Liver (tissue), 9 donors: ENCODE results near the gene TFAP2B. TPM values are rescaled to one million over a fixed set of nuclear protein-coding genes. Genes with fewer than 3 reads are reported as not detected.
A peak's percentile ranks its signal among the peaks of the same experiment; 100 is the strongest.

Experiments
- DNase-seq: peaks from one replicate; pipeline ENCODE4 v3.0.0-alpha.2; 2017; ENCODE audit warnings: low spot score
- H3K27ac ChIP-seq, 2 donors: one replicate each; pipeline ENCODE4 v1.7.0; 2013; ENCODE audit warnings: inconsistent platforms in 2 of 2, low read length in 2 of 2, control low read depth in 1 of 2, low read depth in 1 of 2, mild to moderate bottlenecking in 1 of 2
- H3K27me3 ChIP-seq, 4 donors: one replicate each; pipeline versions ENCODE4 v1.6.1 to v1.7.0; 2013; ENCODE audit warnings: low read length in 3 of 4, inconsistent platforms in 1 of 4, mild to moderate bottlenecking in 1 of 4, moderate library complexity in 1 of 4; ENCODE audit not compliant: control insufficient read depth in 4 of 4, insufficient read depth in 4 of 4
- H3K36me3 ChIP-seq, 4 donors: one replicate each; pipeline versions ENCODE4 v1.6.1 to v1.7.0; 2013; ENCODE audit warnings: low read length in 3 of 4, mild to moderate bottlenecking in 3 of 4, low read depth in 1 of 4, moderate library complexity in 1 of 4; ENCODE audit not compliant: control insufficient read depth in 4 of 4, insufficient read depth in 3 of 4
- H3K4me1 ChIP-seq, 4 donors: one replicate each; pipeline versions ENCODE4 v1.6.1 to v1.7.0; 2013; ENCODE audit warnings: low read length in 3 of 4, mild to moderate bottlenecking in 3 of 4, moderate library complexity in 1 of 4; ENCODE audit not compliant: control insufficient read depth in 4 of 4, insufficient read depth in 4 of 4
- H3K4me3 ChIP-seq, 3 donors: one replicate each; pipeline versions ENCODE4 v1.6.1 to v1.7.0; 2013; ENCODE audit warnings: low read length in 3 of 3, control low read depth in 1 of 3, low read depth in 1 of 3, mild to moderate bottlenecking in 1 of 3
- H3K9ac ChIP-seq, 2 donors: one replicate each; pipeline ENCODE4 v1.7.0; 2013; ENCODE audit warnings: low read length in 2 of 2, mild to moderate bottlenecking in 2 of 2, moderate library complexity in 2 of 2, control low read depth in 1 of 2, low read depth in 1 of 2
- H3K9me3 ChIP-seq, 4 donors: one replicate each; pipeline versions ENCODE4 v1.6.1 to v1.7.0; 2013; ENCODE audit warnings: low read length in 3 of 4; ENCODE audit not compliant: control insufficient read depth in 4 of 4
- CTCF ChIP-seq: fragments of 150-350 bp; IDR thresholded peaks from 2 replicates; pipeline ENCODE4 v1.5.1; 2017; ENCODE audit warnings: improper control_type of control experiment, low read depth, low read length; ENCODE audit not compliant: missing input control
- FOXA1 ChIP-seq: IDR thresholded peaks from 2 replicates; pipeline ENCODE4 v1.6.1; 2016; ENCODE audit warnings: antibody characterized with exemption
- FOXA2 ChIP-seq: IDR thresholded peaks from 2 replicates; pipeline ENCODE4 v1.6.1; 2016; ENCODE audit warnings: antibody characterized with exemption
- GABPA ChIP-seq, 2 donors: IDR thresholded peaks in 1 of 2; conservative IDR thresholded peaks in 1 of 2; 2 replicates each; pipeline ENCODE4 v1.6.1; 2016; ENCODE audit warnings: antibody characterized with exemption in 2 of 2, mild to moderate bottlenecking in 1 of 2, moderate library complexity in 1 of 2
- HNF4A ChIP-seq, 2 donors: conservative IDR thresholded peaks; 2 replicates each; pipeline ENCODE4 v1.6.1; 2016; ENCODE audit warnings: antibody characterized with exemption in 2 of 2, mild to moderate bottlenecking in 2 of 2
- HNF4G ChIP-seq: IDR thresholded peaks from 2 replicates; pipeline ENCODE4 v1.6.1; 2016; ENCODE audit warnings: antibody characterized with exemption
- JUND ChIP-seq, 2 donors: IDR thresholded peaks; 2 replicates each; pipeline ENCODE4 v1.6.1; 2016; ENCODE audit warnings: antibody characterized with exemption in 2 of 2
- NR2F2 ChIP-seq: IDR thresholded peaks from 2 replicates; pipeline ENCODE4 v1.6.1; 2016; ENCODE audit warnings: antibody characterized with exemption
- RAD21 ChIP-seq, 2 donors: IDR thresholded peaks; 2 replicates each; pipeline ENCODE4 v1.6.1; 2016; ENCODE audit warnings: antibody characterized with exemption in 2 of 2, mild to moderate bottlenecking in 2 of 2
- REST ChIP-seq: IDR thresholded peaks from 2 replicates; pipeline ENCODE4 v1.6.1; 2016; ENCODE audit warnings: antibody characterized with exemption, mild to moderate bottlenecking
- RXRA ChIP-seq, 2 donors: IDR thresholded peaks; 2 replicates each; pipeline ENCODE4 v1.6.1; 2017 to 2018; ENCODE audit warnings: antibody characterized with exemption in 2 of 2, mild to moderate bottlenecking in 1 of 2
- SP1 ChIP-seq: IDR thresholded peaks from 2 replicates; pipeline ENCODE4 v1.6.1; 2018; ENCODE audit warnings: antibody characterized with exemption, mild to moderate bottlenecking
- YY1 ChIP-seq: IDR thresholded peaks from 2 replicates; pipeline ENCODE4 v1.6.1; 2016; ENCODE audit warnings: antibody characterized with exemption, mild to moderate bottlenecking
- WGBS: extraction: QIAGEN DNeasy Blood & Tissue Kit; methylation state at CpG from one replicate; pipeline ENCODE4 v1.1.7; 2013; 5-methylcytosine and 5-hydroxymethylcytosine counted together
- polyA plus RNA-seq, 2 donors: library from polyadenylated mRNA; stranded (reverse) in 1 of 2; unstranded in 1 of 2; fragments of 200-250 nt in 1 of 2; fragments of >200 nt in 1 of 2; fragmentation: Nextera tagmentation in 1 of 2; extraction: Ambion mirVana in 1 of 2; gene quantifications; one replicate each; pipeline versions ENCODE4 v1.2.1 to v1.2.3, GENCODE V29; 2013 to 2015
- total RNA-seq, 2 donors: library from RNA; depleted of rRNA; stranded (reverse); fragments of >200 nt; gene quantifications; one replicate each; pipeline ENCODE4 v1.2.3, GENCODE V29; 2014
- TF ChIP-seq, protein P1 (sequence below): IDR thresholded peaks from 2 replicates; pipeline ENCODE4 v1.6.1; 2016; ENCODE audit warnings: antibody characterized with exemption
- TF ChIP-seq, protein P2 (sequence below): IDR thresholded peaks from 2 replicates; pipeline ENCODE4 v1.6.1; 2016; ENCODE audit warnings: antibody characterized with exemption
- TF ChIP-seq, protein P3 (sequence below): IDR thresholded peaks from 2 replicates; pipeline ENCODE4 v1.6.1; 2016; ENCODE audit warnings: antibody characterized with exemption
- donor health status: healthy.
- donor health status: healthy.
- donor health status: healthy.
- donor health status: healthy.
- donor health status: healthy.

The TFAP2B gene
- total and polyA plus RNA-seq, 4 donors = not detected

DNA sequence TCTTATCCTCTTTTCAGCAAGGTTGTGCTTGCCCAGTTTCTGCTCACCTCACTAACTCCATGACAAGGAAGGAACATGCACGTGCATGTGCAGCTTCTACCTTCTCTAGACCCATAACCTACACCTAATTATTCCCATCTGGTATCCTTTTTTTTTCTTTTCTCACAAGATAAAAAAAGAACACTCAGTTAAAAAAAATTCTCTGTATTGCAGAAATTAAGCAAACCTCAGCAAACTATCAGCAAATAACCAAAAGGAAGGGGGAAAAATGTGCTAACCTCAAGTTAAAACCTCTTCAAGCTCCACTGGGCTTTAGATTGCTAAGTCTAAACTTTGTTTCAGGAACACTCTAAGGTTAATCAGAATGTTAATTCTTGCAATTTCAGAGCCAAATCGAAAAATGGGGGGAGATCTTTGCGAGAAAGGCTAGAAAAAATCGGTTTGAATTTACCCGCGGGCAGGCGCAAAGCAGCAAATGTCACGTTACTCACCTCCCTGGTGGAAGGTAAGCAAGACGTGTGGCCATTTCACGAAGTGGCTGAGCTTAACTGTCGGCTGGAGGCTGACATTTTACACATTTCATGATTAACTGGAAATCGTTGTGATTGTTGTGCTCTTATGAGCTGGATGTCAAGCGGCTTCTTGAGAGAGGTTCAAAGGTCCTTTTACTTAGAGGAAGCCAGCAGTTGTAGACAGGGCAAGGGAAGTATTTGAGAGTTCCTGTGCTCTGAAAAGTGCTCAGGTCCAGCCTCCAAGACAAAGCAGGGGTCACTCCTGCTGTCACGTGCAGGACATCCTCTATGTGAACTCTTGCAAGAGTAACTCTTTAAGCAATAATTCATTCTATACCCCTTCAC is 19.1 kb downstream of the TFAP2B start:
- peaks cover 4 to 29% (median 20%) of the 10 kb centered on the region in 4 donors for H3K27me3 ChIP-seq
- 10% methylated on average over 14 of the region's 14 CpGs for WGBS
- H3K27ac ChIP-seq = no peak overlapping the region
- H3K4me3 ChIP-seq = no peak overlapping the region
- H3K9ac ChIP-seq = no peak overlapping the region
- no peaks in the 10 kb centered on the region for H3K36me3 ChIP-seq
- no peak for DNase-seq
- peaks cover 0 to 8% (median 1%) of the 10 kb centered on the region in 4 donors for H3K4me1 ChIP-seq
- TF ChIP-seq HNF4A (conservative IDR thresholded peaks at IDR 0.05) = peak in 1 of 2 donors; percentile 34
- TF ChIP-seq, protein P1, sequence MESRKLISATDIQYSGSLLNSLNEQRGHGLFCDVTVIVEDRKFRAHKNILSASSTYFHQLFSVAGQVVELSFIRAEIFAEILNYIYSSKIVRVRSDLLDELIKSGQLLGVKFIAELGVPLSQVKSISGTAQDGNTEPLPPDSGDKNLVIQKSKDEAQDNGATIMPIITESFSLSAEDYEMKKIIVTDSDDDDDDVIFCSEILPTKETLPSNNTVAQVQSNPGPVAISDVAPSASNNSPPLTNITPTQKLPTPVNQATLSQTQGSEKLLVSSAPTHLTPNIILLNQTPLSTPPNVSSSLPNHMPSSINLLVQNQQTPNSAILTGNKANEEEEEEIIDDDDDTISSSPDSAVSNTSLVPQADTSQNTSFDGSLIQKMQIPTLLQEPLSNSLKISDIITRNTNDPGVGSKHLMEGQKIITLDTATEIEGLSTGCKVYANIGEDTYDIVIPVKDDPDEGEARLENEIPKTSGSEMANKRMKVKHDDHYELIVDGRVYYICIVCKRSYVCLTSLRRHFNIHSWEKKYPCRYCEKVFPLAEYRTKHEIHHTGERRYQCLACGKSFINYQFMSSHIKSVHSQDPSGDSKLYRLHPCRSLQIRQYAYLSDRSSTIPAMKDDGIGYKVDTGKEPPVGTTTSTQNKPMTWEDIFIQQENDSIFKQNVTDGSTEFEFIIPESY = no peak
- no peak for TF ChIP-seq RXRA (IDR thresholded peaks at IDR 0.05)
- H3K9me3 ChIP-seq = peaks cover 0 to 2% (median 0%) of the 10 kb centered on the region in 4 donors

DNA sequence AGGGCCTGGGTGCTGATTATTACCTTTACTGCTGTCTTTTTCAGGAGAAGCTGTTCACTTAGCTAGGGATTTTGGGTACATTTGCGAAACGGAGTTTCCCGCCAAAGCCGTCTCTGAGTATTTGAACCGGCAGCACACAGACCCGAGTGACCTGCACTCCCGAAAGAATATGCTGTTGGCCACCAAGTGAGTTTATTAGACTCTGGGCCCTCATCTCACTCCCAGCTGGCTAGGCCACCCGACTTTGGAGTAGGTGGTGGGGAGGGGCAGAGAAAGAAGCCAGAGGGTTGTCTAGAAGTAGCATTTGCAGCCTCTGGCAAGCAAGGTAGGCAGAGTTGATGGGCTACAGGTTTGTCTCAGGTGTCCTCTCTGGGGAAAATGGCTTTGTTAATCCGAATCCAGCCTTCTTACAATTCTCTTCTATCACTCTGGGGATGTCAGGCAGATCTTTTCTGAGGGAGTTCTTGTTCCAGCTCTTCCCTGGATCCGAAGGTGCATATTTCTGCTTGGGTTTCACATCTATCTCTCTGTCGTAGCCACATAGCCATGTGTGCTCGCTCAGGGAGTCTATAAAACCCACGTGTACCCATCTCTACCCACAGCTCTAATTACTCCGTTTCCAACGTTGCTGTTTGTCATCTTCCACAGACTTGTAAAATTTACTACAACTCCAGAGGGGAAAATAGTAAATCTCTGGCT is 21.6 kb downstream of the TFAP2B start:
- Histone ChIP-seq H3K36me3 (no peaks in the 10 kb centered on the region), H3K9me3 (peaks cover 0 to 2% (median 0%) of the 10 kb centered on the region in 4 donors), H3K27me3 (peaks cover 4 to 32% (median 23%) of the 10 kb centered on the region in 4 donors), H3K9ac (no peak overlapping the region), H3K27ac (no peak overlapping the region), H3K4me1 (peaks cover 0 to 8% (median 3%) of the 10 kb centered on the region in 4 donors), H3K4me3 (no peak overlapping the region)
- no peak for DNase-seq
- 24% methylated on average over 15 of the region's 15 CpGs for WGBS
- TF ChIP-seq, protein P1 = no peak
- no peak for TF ChIP-seq JUND (IDR thresholded peaks at IDR 0.05)
- TF ChIP-seq NR2F2 = no peak
- no peak for TF ChIP-seq YY1
- no peak for TF ChIP-seq SP1
- TF ChIP-seq, protein P2, sequence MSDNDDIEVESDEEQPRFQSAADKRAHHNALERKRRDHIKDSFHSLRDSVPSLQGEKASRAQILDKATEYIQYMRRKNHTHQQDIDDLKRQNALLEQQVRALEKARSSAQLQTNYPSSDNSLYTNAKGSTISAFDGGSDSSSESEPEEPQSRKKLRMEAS = no peak
- no peak for TF ChIP-seq REST
- no peak for TF ChIP-seq FOXA1
- TF ChIP-seq, protein P3, sequence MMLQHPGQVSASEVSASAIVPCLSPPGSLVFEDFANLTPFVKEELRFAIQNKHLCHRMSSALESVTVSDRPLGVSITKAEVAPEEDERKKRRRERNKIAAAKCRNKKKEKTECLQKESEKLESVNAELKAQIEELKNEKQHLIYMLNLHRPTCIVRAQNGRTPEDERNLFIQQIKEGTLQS = no peak
- no peak for TF ChIP-seq RAD21 (IDR thresholded peaks at IDR 0.05)
- TF ChIP-seq HNF4G = no peak
- no peak for TF ChIP-seq FOXA2
- TF ChIP-seq CTCF = no peak
- no peak for TF ChIP-seq GABPA (IDR thresholded peaks at IDR 0.05 in 1 of 2, conservative IDR thresholded peaks at IDR 0.05 in 1 of 2)
